Measurements from ENCODE around the gene KLK2.

DNA sequence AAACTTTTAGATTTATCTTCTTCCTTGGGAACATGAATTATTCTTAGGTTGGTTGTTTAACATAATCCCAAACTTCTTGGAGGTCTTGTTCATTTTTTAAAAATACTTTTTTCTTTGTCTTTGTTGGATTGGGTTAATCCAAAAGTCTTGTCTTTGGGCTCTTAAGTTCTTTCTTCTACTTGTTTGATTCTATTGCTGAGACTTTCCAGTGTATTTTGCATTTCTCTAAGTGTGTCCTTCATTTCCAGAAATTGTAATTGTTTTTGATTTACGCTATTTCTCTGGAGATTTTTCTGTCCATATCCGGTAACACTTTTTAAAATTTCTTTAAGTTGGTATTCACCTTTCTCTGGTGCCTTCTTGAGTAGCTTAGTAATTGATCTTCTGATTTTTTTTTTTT, 30.0 kb upstream of the KLK2 start:
- no peak for TF ChIP-seq POLR2A (IDR thresholded peaks at IDR 0.05)
- TF ChIP-seq, protein P1, sequence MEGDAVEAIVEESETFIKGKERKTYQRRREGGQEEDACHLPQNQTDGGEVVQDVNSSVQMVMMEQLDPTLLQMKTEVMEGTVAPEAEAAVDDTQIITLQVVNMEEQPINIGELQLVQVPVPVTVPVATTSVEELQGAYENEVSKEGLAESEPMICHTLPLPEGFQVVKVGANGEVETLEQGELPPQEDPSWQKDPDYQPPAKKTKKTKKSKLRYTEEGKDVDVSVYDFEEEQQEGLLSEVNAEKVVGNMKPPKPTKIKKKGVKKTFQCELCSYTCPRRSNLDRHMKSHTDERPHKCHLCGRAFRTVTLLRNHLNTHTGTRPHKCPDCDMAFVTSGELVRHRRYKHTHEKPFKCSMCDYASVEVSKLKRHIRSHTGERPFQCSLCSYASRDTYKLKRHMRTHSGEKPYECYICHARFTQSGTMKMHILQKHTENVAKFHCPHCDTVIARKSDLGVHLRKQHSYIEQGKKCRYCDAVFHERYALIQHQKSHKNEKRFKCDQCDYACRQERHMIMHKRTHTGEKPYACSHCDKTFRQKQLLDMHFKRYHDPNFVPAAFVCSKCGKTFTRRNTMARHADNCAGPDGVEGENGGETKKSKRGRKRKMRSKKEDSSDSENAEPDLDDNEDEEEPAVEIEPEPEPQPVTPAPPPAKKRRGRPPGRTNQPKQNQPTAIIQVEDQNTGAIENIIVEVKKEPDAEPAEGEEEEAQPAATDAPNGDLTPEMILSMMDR (IDR thresholded peaks at IDR 0.05), result no peak
- TF ChIP-seq EP300 (IDR thresholded peaks at IDR 0.05), result no peak

Measured in gastroesophageal sphincter (tissue), 3 donors.